Choroid plexus epithelial cell (primary cell): ENCODE data around the gene CCDC154.

Source experiments
- DNase-seq: peaks from one replicate; pipeline ENCODE4 v3.0.0-alpha.2; 2010; ENCODE audit warnings: low read depth
- H3K4me3 ChIP-seq: 2 replicates; pipeline ENCODE4 v1.5.1; 2011; ENCODE audit warnings: low read depth, mild to moderate bottlenecking, control low read depth, low read length, moderate library complexity
- TF ChIP-seq, protein P1 (sequence below): conservative IDR thresholded peaks from 2 replicates; pipeline ENCODE4 v1.5.1; 2011; ENCODE audit warnings: low read depth, mild to moderate bottlenecking, control low read depth, inconsistent platforms, low read length, moderate library complexity

The CCDC154 gene

DNA sequence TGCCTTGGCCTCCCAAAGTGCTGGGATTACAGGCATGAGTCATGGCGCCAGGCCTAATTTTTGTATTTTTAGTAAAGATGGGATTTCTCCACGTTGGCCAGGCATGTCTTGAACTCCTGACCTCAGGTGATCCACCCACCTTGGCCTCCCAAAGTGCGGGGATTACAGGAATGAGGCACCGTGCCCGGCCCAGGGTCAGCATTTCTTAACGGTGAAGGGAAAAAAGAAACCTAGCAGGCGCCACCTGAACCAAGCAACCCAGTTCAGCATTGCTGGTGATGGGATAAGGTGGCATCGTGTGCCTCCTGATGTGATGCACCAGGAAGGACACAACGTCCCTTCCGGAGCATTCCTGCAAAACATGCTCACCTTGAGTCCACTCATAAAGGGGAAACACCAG lies 32.7 kb upstream of the CCDC154 start:
- no peak overlapping the region for H3K4me3 ChIP-seq
- TF ChIP-seq, protein P1, sequence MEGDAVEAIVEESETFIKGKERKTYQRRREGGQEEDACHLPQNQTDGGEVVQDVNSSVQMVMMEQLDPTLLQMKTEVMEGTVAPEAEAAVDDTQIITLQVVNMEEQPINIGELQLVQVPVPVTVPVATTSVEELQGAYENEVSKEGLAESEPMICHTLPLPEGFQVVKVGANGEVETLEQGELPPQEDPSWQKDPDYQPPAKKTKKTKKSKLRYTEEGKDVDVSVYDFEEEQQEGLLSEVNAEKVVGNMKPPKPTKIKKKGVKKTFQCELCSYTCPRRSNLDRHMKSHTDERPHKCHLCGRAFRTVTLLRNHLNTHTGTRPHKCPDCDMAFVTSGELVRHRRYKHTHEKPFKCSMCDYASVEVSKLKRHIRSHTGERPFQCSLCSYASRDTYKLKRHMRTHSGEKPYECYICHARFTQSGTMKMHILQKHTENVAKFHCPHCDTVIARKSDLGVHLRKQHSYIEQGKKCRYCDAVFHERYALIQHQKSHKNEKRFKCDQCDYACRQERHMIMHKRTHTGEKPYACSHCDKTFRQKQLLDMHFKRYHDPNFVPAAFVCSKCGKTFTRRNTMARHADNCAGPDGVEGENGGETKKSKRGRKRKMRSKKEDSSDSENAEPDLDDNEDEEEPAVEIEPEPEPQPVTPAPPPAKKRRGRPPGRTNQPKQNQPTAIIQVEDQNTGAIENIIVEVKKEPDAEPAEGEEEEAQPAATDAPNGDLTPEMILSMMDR = no peak
- no peak for DNase-seq

DNA sequence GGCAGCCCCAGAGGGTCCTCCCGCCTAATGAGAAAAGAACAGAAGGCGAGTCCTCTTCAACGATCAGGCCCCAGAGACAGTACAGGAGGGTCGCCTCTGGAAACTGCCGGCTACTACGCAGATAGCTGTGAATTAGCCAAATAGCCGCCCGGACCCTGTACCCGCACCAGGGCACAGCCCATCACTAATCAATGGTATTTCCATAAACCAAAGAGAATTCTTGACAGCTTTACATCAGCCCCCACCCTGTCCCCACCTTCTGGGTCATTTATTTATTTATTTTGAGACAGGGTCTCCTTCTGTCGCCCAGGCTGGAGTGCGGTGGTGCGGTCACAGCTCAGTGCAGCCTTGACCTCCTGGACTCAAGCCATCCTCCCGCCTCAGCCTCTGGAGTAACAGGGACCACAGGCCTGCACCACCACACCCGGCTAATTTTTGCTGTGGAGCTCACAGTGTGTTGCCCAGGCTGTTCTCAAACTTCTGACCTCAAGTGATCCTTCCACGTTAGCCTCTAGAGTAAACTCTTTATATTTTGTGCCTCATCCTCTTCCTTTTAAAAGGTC lies 31.3 kb upstream of the CCDC154 start:
- TF ChIP-seq, protein P1 = no peak

DNA sequence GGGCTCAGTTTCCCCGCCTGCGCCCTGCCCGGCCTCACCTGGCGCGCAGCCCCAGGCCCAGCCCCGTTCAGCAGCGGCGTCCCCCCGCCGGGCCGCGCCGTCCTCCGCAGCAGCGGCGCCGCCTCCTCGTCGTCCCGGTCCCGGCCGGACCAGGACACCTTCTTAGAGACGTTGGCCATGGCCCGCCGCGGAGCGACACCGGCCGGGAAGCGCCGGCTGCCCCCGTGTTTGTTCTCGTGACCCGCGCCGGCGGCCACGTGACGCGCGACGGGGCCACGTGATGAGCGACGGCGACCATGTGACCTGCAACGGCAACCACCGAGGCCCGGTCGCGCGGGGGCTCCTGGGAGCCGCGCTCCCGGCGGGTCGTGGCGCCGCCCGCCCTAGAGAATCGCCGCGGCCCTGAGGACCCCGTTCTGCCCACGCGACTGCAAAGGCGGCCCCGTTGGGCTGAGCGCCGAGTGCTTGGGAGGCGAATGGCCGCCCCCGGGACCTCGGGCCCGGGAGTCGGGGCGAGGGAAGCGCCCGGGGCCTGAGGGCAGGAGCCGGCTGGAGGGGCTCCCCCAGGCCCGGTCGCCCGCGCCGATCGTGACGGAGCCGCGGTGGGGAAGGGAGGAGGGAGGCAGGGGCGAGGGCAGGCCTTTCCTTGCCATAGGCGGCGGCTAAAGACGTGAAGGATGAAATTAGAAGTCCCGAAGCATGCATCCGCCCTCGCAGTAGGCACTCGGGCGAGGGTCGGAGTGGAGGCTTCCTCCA lies 30.6 kb upstream of the CCDC154 start, which contains the start of gene CLCN7:
CLCN7 (minus strand) TSS at position 233 of the 756 bp plus-strand sequence; CDS start at position 179, 54 bp downstream.
- peak; percentile 89 for DNase-seq
- peak within 1 kb of the TSS; percentile 80 for H3K4me3 ChIP-seq
- TF ChIP-seq, protein P1 = no peak

More for the DNA sequence above, 31.3 kb upstream of the CCDC154 start:
- no peak for DNase-seq
- H3K4me3 ChIP-seq = peak overlapping the region; percentile 80

DNA sequence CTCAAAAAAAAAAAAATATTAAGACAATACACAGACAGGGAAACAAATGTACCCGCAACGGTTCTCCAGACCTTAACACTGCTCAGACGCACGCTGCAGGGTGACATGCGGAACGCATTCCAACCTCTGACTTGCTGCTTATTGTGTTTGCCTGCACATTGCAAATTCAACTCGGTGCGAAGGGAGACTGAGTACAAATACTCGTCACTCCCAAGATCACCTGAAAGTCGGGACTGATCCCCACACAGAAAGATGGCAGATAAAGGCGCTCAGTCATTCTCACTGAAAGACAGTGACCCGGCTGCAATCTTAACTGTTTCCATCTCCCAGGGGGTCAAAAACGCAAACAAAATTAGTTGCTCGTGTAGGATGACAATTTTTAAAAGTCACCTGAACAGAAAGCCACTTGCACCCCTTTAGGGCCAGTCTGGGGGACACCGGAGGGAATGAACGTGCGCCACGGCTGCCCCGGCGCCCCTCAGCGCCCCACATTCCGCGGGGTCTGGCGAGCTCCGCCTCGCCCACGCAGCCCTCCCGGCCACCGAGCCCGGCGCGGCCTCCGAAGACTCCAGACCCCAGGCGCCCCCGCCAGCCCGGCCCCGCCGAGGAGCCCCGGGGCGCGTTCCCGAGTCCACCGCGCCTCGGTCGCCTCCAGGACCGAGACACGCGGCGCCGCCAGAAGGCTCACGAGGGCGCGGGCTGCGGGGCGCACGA lies 29.9 kb upstream of the CCDC154 start:
- DNase-seq = peak; percentile 27
- peak overlapping the region; percentile 80 for H3K4me3 ChIP-seq
- TF ChIP-seq, protein P1 = no peak

DNA sequence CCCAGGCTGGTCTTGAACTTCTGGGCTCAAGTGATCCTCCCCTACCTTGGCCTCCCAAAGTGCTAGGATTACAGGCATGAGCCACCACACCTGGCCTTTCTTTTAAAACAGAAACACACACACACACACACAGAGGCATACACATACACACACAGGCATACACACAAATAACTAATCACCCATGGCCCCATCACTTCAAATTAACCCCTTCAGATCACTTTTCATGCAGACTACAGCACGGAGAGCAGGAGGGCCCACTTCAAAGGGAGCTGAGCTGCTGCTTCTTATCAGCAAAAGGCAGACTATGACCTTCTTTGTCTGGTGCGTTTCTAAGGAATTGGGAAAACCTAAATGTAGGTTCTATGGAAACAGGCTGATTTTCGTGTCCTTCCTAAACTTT lies 28.6 kb upstream of the CCDC154 start:
- H3K4me3 ChIP-seq = no peak overlapping the region
- no peak for DNase-seq
- TF ChIP-seq, protein P1 = no peak

DNA sequence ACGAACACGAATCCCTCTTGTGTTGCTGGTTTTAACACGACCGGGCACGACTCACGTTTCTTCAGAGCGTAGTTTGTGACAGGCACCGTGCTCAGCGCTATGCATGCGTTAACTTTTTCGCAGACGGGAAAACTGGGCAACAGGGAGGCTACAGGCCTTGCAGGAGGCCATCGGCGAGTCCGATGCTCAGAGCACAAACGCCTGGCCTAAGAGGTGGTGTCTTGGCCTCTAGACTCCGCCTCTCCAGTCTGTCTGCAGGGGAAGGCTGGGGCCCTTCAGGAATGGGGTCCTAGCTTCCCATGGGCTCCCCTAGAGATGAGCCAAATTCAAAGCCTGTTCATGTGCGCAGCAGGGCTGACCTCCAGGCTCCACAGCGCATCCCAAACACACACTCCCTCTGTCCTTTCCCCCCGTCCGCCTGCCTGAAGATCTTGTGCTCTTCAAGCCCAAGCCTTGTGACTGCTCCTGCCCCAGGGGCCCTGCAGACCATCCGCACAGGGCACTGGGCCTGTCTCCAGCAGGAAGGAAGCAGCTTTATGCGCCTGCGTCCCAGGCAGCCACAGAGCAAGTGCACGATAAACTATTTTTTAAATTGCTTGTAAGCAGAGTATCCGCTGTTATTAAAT lies 27.3 kb upstream of the CCDC154 start:
- TF ChIP-seq, protein P1 = no peak

More for the DNA sequence above, 27.3 kb upstream of the CCDC154 start:
- DNase-seq = no peak
- no peak overlapping the region for H3K4me3 ChIP-seq
